HUES6 (cell line): Measurements from ENCODE around the gene KRT20.

Source experiments
- H3K27ac ChIP-seq: 2 replicates; pipeline ENCODE4 v1.7.0; 2013; ENCODE audit warnings: low read depth, mild to moderate bottlenecking, low read length, inconsistent platforms
- H3K27me3 ChIP-seq: 2 replicates; pipeline ENCODE4 v1.6.1; 2013; ENCODE audit warnings: low read length; ENCODE audit not compliant: control insufficient read depth, insufficient read depth
- H3K36me3 ChIP-seq: 2 replicates; pipeline ENCODE4 v1.6.1; 2013; ENCODE audit warnings: low read length; ENCODE audit not compliant: control insufficient read depth, insufficient read depth
- H3K4me1 ChIP-seq: 2 replicates; pipeline ENCODE4 v1.6.1; 2013; ENCODE audit warnings: low read length; ENCODE audit not compliant: control insufficient read depth, insufficient read depth
- H3K4me3 ChIP-seq: 2 replicates; pipeline ENCODE4 v1.5.1; 2013; ENCODE audit warnings: low read depth, low read length
- H3K9ac ChIP-seq: one replicate; pipeline ENCODE4 v1.6.1; 2013; ENCODE audit warnings: mild to moderate bottlenecking, low read length
- H3K9me3 ChIP-seq: 2 replicates; pipeline ENCODE4 v1.6.1; 2013; ENCODE audit warnings: low read depth, low read length; ENCODE audit not compliant: control insufficient read depth, insufficient read depth

KRT20 gene

GRCh38 chr17:40830085-40830776 lies 54.8 kb downstream of the KRT20 start:
- Histone ChIP-seq H3K4me1 (no peaks in the 10 kb centered on the region), H3K4me3 (no peak overlapping the region), H3K36me3 (no peaks in the 10 kb centered on the region), H3K27me3 (peaks cover 95% of the 10 kb centered on the region), H3K27ac (no peak overlapping the region), H3K9me3 (no peaks in the 10 kb centered on the region), H3K9ac (no peak overlapping the region)

- H3K9me3 ChIP-seq = no peaks in the 10 kb centered on the region
- H3K4me1 ChIP-seq = no peaks in the 10 kb centered on the region
- no peak overlapping the region for H3K4me3 ChIP-seq
- H3K27ac ChIP-seq = no peak overlapping the region
- peaks cover 85% of the 10 kb centered on the region for H3K27me3 ChIP-seq
- H3K9ac ChIP-seq = no peak overlapping the region
- H3K36me3 ChIP-seq = no peaks in the 10 kb centered on the region
These were observed 56.5 kb downstream of the KRT20 start for GRCh38 chr17:40828454-40829044.

GRCh38 chr17:40827746-40828453 lies 57.1 kb downstream of the KRT20 start:
- H3K27me3 ChIP-seq = peaks cover 78% of the 10 kb centered on the region

More at GRCh38 chr17:40827746-40828453, 57.1 kb downstream of the KRT20 start:
- Histone ChIP-seq H3K9me3 (no peaks in the 10 kb centered on the region), H3K4me1 (no peaks in the 10 kb centered on the region), H3K36me3 (no peaks in the 10 kb centered on the region), H3K4me3 (no peak overlapping the region), H3K9ac (no peak overlapping the region), H3K27ac (no peak overlapping the region)
